Peyer's patch (tissue), 4 donors: ENCODE measurements around the gene ANP32D.

Experiments
- POLR2A ChIP-seq, 2 donors: fragments of 450-650 bp; IDR thresholded peaks; one replicate each; pipeline ENCODE4 v1.5.1; 2017; ENCODE audit warnings: antibody characterized with exemption in 2 of 2, mild to moderate bottlenecking in 2 of 2, moderate library complexity in 2 of 2
- TF ChIP-seq, protein P1 (sequence below), 6 experiments: fragments of 450-650 bp in 4 of 6; fragments of 200-600 bp in 2 of 6; sonication (generic) in 1 of 6; IDR thresholded peaks; one replicate each; pipeline ENCODE4 v1.5.1; 2017 to 2019; ENCODE audit warnings: antibody characterized with exemption in 6 of 6, mild to moderate bottlenecking in 3 of 6, moderate library complexity in 1 of 6

DNA sequence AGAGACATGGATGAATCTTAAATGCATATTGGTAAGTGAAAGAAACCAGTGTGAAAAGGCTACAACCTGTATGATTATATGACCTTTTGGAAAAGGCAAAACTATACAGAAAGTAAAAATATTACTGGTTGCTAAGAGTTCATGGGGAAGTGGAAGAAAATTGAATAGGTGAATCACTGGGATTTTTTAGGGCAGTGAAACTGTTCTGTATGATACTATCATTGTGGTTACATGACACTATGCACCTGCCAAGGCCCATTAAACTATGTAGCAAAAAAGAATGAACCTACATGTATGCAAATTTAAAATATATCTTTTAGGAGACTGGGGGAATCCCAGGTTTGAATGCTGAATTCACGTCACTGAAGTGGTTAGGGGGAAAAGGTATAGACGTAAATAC is 40.5 kb downstream of the ANP32D start:
- TF ChIP-seq, protein P1, sequence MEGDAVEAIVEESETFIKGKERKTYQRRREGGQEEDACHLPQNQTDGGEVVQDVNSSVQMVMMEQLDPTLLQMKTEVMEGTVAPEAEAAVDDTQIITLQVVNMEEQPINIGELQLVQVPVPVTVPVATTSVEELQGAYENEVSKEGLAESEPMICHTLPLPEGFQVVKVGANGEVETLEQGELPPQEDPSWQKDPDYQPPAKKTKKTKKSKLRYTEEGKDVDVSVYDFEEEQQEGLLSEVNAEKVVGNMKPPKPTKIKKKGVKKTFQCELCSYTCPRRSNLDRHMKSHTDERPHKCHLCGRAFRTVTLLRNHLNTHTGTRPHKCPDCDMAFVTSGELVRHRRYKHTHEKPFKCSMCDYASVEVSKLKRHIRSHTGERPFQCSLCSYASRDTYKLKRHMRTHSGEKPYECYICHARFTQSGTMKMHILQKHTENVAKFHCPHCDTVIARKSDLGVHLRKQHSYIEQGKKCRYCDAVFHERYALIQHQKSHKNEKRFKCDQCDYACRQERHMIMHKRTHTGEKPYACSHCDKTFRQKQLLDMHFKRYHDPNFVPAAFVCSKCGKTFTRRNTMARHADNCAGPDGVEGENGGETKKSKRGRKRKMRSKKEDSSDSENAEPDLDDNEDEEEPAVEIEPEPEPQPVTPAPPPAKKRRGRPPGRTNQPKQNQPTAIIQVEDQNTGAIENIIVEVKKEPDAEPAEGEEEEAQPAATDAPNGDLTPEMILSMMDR (IDR thresholded peaks at IDR 0.05) = no peak
- no peak for TF ChIP-seq POLR2A (IDR thresholded peaks at IDR 0.05)
